ENCODE results near the gene EXOC2. TPM values are rescaled to one million over a fixed set of nuclear protein-coding genes. Genes with fewer than 3 reads are reported as not detected.

Gene EXOC2
- total RNA-seq, 1 experiment from 2014 or later, result 10.1 TPM

DNA sequence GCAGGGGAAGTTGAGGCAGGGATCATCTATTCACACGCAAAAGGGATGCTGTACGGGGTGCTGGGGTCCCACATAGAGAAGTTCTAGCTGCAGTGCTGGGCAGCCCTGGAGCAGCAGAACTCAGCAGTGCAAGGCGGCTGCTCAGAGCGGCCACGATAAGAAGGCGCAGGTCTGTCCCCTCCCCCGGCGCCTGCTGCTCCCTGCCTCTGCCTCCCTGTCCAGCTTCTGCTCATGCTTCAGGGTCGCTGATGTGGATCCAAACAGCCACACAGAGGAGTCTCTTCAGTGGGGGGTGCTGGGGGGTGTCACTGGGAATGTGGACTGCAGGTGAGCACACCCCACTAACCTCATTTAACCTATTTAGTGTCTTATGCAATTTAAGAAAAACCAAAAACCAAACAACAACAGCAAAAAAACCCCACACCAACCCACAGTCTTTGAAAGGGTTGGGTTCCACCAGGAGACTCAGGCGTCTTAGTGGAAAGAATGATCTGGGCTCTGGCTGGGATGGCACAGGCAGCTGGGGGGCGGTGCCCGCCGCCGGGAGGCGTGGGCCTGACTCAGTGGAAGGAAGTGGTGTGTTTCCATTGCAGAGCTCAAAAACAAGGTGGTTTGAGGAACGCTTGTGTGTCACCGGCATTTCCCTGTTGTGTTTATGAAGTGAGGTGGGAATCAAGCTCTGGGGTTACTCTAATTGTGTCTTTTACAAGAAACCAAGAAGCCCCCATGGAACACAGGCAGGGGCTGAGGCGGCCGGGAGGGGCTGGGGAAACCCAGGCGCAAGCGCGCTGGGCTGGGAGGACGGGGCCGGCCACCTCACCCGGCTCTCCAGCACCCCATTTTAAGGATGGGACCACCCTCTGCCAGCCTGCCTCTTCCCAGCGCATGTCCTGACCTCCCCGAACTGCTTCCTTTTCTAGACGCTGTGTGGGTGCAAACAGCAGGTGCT is 246.2 kb downstream of the EXOC2 start:
- no peak for DNase-seq (ENCODE audit: low spot score)

- no peak for DNase-seq (ENCODE audit: low spot score)
Measured at GRCh38 chr6:445571-446417, 247.1 kb downstream of the EXOC2 start.

GRCh38 chr6:444653-445275 is 248.2 kb downstream of the EXOC2 start:
- no peak for DNase-seq (ENCODE audit: low spot score)

GRCh38 chr6:443621-444159 is 249.2 kb downstream of the EXOC2 start:
- DNase-seq (ENCODE audit: low spot score), result no peak

DNA sequence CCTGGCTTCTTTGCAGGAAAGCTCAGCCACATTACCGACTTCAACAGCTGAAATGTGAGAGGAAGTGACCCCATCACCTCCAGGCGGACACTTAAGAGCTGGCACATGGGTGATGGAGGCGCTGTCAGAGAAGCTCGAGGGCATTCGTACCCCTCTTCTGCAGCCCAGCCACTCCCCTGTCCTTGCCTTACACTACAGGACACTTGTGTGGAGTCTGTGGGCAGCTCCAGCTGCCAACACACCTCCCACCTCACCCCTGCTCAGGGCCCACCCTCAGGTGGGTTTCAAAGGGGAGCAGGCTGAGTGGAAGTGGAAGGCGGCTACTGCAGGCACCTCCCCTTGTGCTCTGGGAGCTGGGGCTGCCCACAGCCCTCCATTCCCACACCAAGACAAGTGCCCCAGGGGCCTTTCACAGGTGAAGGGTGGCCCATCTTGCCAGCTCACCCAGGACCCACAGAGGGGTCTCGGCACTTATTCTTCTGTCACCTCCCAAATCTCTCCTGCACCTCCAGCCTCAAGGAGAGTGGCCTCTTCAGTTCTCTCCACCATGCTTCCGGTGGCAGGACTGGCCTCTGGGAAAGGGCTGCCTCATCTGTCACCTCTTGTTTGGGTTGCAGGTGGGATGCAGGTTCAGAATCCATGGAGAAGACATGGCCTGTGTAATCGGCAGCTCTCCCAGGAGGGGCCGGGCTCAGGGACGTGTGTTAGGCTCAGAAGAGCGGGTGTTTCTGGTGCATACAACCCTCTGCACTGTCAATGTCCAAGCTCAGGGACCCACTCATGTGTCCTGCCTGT is 251.6 kb downstream of the EXOC2 start:
- DNase-seq (ENCODE audit: low spot score), result no peak

GRCh38 chr6:439641-440167 is 253.2 kb downstream of the EXOC2 start:
- no peak for DNase-seq (ENCODE audit: low spot score)

DNA sequence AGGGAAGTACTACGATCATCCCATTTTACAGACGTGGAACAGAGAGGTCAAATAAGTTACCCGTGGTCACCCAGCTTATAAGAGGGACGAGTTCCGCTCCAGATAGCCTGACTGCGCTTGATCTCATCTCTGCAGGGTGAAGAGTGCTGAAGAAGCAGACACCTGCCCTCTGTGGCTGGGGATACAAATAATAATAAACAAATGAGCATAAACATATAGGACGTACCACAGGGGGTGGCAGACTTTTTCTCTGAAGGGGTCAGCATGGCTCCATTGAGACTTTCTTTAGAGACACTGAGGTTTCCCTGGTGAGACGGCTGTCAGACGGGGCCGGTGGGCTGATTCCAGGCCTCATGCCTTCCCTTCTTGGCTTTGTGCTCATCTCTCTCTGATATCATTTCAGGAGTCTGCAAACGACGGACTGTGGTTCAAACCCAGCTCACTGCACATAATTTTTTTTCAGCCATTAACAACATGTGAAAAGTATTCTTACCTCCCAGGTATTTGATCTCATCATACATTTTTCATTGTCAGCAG is 254.2 kb downstream of the EXOC2 start:
- no peak for DNase-seq (ENCODE audit: low spot score)

- no peak for DNase-seq (ENCODE audit: low spot score)
Measured at GRCh38 chr6:437037-437392, 255.9 kb downstream of the EXOC2 start.

DNA sequence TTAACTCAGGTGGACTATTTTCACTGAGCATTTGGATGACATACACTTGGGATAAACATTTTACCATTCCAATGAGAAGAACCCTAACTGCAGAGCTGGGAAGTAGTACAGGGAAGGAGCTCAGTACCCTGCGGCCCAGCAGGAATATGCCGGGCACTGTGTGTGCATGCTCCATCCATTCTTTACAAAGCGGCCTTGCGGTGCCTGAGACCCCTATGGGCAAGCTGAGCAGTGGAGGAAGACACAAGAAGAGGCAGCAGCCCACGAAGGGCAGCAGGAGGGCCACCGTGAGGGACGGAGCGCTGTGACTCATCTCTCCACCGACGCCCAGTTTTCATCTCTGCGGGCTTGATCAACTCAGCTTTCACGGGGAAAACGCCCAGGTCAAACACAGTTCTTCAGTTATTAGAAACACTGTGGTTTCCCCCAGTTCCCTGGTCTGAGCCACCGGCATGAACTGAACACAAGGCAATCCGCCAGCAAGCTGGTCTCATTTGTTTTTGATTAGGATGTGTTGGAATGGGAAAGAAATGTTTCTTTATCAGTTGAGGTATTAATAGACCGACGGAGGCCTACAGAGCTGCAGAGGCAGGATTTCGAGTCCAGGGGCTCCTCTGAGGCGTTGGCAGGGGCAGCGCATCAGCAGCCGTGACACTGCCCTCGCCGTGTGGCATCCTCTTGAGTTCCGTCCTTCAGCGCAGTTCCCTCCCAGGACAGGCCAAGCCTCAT is 256.5 kb downstream of the EXOC2 start:
- DNase-seq (ENCODE audit: low spot score), result no peak

DNA sequence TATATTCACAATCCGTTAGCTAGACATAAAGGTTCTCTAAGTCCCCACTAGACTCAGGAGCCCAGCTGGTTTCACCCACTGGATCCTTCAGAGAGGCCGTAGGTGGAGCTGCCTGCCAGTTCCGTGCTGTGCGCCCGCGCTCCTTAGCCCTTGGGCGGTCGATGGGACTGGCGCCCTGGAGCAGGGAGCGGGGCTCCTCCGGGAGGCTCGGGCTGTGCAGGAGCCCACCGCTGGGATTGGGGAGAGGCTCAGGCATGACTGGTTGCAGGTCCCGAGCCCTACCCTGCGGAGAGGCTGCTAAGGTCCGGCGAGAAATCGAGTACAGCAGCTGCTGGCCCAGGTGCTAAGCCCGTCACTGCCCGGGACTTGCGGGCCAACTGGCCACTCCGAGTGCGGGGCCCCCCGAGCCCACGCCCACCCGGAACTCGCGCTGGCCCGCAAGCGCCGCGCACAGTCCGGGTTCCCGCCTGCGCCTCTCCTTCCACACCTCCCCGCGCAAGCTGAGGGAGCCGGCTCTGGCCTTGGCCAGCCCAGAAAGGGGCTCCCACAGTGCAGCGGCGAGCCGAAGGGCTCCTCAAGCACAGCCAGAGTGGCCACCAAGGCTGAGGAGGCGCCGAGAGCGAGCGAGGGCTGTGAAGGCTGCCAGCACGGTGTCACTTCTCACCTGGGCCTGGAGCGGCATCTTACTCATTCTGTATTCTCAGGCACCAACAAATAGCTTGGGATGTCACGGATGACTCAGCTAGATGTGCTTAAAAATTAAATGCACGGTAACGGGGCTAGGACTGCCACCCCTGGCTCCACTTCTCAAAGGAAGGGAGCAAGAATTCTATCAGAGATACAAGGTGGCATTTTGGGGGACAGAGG is 257.3 kb downstream of the EXOC2 start:
- no peak for DNase-seq (ENCODE audit: low spot score)

Other genes starting within 250 kb of the EXOC2 start
- 1.1 TPM in 1 of 2 replicates, not detected in the other for gene HUS1B, start 36.0 kb downstream of the EXOC2 start, total RNA-seq (2014; rRNA removed; shearing (Covaris generic))